Activated CD4-positive, alpha-beta T cell treated with anti-CD3 and anti-CD28 coated beads, Interleukin-2, amount 10 ng/mL, durations not matched to agents 24 days and 14 days (primary cell): ENCODE data around the gene SRC. TPM values are rescaled to one million over a fixed set of nuclear protein-coding genes. Genes with fewer than 3 reads are reported as not detected.
A peak's percentile ranks its signal among the peaks of the same experiment; 100 is the strongest.

ENCODE experiments used
- DNase-seq: peaks from one replicate; pipeline ENCODE4 v3.0.0; 2022
- H3K27ac Mint-ChIP-seq: one replicate; pipeline ENCODE4 v1.8.0; 2022; ENCODE audit warnings: mild to moderate bottlenecking, mixed read lengths
- H3K27me3 Mint-ChIP-seq: one replicate; pipeline ENCODE4 v1.8.0; 2022; ENCODE audit warnings: mixed read lengths
- H3K36me3 Mint-ChIP-seq: one replicate; pipeline ENCODE4 v1.8.0; 2022; ENCODE audit warnings: low read depth, mild to moderate bottlenecking, mixed read lengths
- H3K4me1 Mint-ChIP-seq: one replicate; pipeline ENCODE4 v1.8.0; 2021; ENCODE audit warnings: mixed read lengths
- H3K4me3 Mint-ChIP-seq: one replicate; pipeline ENCODE4 v1.8.0; 2022; ENCODE audit warnings: mild to moderate bottlenecking, moderate library complexity, mixed read lengths
- H3K9me3 Mint-ChIP-seq: one replicate; pipeline ENCODE4 v1.8.0; 2021; ENCODE audit warnings: mixed read lengths
- intact Hi-C: fragments of 100-400 bp; cut with micrococcal nuclease; formaldehyde crosslinking; loops from one replicate; pipeline ENCODE4 v1.15.1; 2023
- total RNA-seq: library from RNA; stranded (reverse); gene quantifications from 2 replicates; pipeline ENCODE4 v1.2.3, GENCODE V29; 2022

The SRC gene
- total RNA-seq, 1 donor from 2014 or later, result 5.4 TPM

DNA sequence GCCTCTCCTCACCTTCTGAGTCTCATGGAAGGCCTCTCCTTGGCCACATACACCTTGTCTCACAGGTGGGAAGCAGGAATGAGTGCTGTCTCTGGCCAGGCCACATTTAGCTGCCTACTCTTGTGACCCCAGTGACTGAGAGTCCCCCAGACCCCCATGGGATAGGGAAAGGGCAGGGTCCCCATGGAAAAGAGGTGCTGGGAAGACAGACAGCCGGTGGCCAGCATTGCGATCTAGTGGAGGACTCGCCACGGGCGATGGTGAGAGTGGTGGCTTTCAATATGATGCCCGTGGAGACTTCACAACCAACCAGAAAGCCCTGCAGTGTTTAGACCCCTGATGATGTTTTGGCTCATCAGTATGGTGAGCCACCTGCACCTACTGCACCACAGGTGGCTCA, 36.6 kb upstream of the SRC start:
- no peaks in the 10 kb centered on the region for H3K9me3 Mint-ChIP-seq
- H3K36me3 Mint-ChIP-seq, result peaks cover 30% of the 10 kb centered on the region
- intact Hi-C loops, result no loop called here
- peak overlapping the region; percentile 53 for H3K27ac Mint-ChIP-seq
- H3K4me1 Mint-ChIP-seq, result peaks cover 15% of the 10 kb centered on the region
- no peaks in the 10 kb centered on the region for H3K27me3 Mint-ChIP-seq
- no peak for DNase-seq
- no peak overlapping the region for H3K4me3 Mint-ChIP-seq

DNA sequence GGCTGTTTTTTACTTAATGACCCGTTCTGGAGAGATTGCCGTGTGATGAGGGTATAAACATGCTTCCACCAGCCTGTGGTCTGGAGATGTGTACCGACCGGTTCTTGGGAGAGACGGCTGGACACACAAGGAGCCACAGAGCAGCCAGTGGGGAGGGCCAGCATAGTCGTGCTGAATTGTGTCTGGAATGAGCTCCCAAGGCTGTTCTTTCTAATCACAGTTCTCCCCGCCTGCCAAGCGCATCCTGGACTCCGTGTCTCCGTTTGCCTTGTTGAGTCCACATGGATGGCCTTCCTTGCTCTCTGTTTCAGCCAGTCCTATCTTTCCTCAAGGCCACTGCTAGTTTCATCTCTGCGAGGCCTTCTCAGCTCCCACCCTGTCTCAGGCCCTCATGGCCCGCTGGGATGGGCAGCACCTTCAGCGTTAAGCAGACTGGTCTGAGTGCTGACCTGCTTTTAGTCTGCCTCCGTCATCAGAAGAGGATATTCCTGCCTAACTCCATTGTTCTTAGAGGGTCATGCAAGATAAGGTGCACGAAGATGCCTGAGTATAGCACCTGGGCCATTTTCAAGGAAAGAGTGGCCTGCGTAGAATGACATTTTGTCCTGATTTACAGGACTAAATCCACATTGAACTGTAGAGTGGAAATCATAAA, 35.9 kb upstream of the SRC start:
- intact Hi-C loops, result no loop called here
- H3K4me1 Mint-ChIP-seq, result peaks cover 14% of the 10 kb centered on the region
- H3K36me3 Mint-ChIP-seq, result peaks cover 24% of the 10 kb centered on the region
- no peak overlapping the region for H3K27ac Mint-ChIP-seq
- H3K27me3 Mint-ChIP-seq, result no peaks in the 10 kb centered on the region
- no peaks in the 10 kb centered on the region for H3K9me3 Mint-ChIP-seq
- no peak for DNase-seq
- H3K4me3 Mint-ChIP-seq, result no peak overlapping the region

GRCh38 chr20:37310951-37311350, 35.0 kb upstream of the SRC start:
- Mint-ChIP-seq H3K36me3 (peaks cover 27% of the 10 kb centered on the region), H3K9me3 (no peaks in the 10 kb centered on the region), H3K4me1 (peaks cover 22% of the 10 kb centered on the region), H3K27ac (no peak overlapping the region), H3K4me3 (no peak overlapping the region), H3K27me3 (no peaks in the 10 kb centered on the region)
- DNase-seq, result no peak
- intact Hi-C loops, result no loop called here

DNA sequence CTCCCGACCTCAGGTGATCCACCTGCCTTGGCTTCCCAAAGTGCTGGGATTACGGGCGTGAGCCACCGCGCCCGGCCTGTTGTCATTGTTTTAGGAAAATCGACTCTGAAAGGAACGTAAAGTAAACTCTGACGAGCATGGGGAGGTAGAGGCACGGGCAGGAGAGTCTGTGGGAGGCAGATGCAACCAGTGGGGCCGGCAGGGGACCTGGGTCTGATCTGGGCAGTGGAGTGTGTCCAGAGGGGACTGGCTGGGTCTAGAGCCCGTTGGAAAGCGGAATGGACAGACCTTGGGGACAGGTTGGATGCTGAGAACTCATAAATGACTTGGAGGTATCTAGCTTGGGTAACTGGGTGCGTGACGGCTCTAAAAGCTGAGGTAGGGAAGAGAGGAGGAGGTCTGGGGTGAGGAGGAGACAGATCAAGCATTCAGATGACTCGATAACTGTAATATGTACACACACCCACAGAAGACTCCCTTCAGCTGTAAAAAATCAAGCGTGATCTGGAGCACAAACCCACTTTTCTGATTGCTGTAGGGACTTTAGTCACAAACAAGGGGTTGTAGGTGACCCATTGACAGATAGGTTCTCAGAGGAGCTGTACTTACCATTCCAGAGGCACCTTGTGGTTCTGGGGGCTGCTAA, 34.1 kb upstream of the SRC start:
- no peak for DNase-seq
- no peak overlapping the region for H3K4me3 Mint-ChIP-seq
- H3K9me3 Mint-ChIP-seq, result no peaks in the 10 kb centered on the region
- peaks cover 30% of the 10 kb centered on the region for H3K4me1 Mint-ChIP-seq
- H3K27ac Mint-ChIP-seq, result no peak overlapping the region
- H3K36me3 Mint-ChIP-seq, result peaks cover 27% of the 10 kb centered on the region
- intact Hi-C loops, result no loop called here
- H3K27me3 Mint-ChIP-seq, result no peaks in the 10 kb centered on the region

GRCh38 chr20:37313546-37314091, 32.3 kb upstream of the SRC start:
- intact Hi-C loops, result no loop called here
- no peaks in the 10 kb centered on the region for H3K27me3 Mint-ChIP-seq
- peaks cover 29% of the 10 kb centered on the region for H3K36me3 Mint-ChIP-seq
- peaks cover 33% of the 10 kb centered on the region for H3K4me1 Mint-ChIP-seq
- no peak overlapping the region for H3K4me3 Mint-ChIP-seq
- no peak for DNase-seq
- no peaks in the 10 kb centered on the region for H3K9me3 Mint-ChIP-seq
- peak overlapping the region; percentile 72 for H3K27ac Mint-ChIP-seq

- intact Hi-C loops, result no loop called here
- peaks cover 29% of the 10 kb centered on the region for H3K36me3 Mint-ChIP-seq
- H3K27me3 Mint-ChIP-seq, result no peaks in the 10 kb centered on the region
- peak overlapping the region; percentile 72 for H3K27ac Mint-ChIP-seq
- no peak overlapping the region for H3K4me3 Mint-ChIP-seq
- no peaks in the 10 kb centered on the region for H3K9me3 Mint-ChIP-seq
- peaks cover 32% of the 10 kb centered on the region for H3K4me1 Mint-ChIP-seq
- no peak for DNase-seq
Observed at GRCh38 chr20:37314099-37314498, 31.8 kb upstream of the SRC start.

- intact Hi-C loops, result no loop called here
- Mint-ChIP-seq H3K27me3 (no peaks in the 10 kb centered on the region), H3K27ac (peak overlapping the region; percentile 35), H3K36me3 (peaks cover 33% of the 10 kb centered on the region), H3K4me1 (peaks cover 32% of the 10 kb centered on the region), H3K9me3 (no peaks in the 10 kb centered on the region), H3K4me3 (no peak overlapping the region)
- DNase-seq, result no peak
Observed at GRCh38 chr20:37314617-37315016, 31.3 kb upstream of the SRC start.

GRCh38 chr20:37315021-37315451, 30.9 kb upstream of the SRC start:
- peaks cover 32% of the 10 kb centered on the region for H3K36me3 Mint-ChIP-seq
- peaks cover 32% of the 10 kb centered on the region for H3K4me1 Mint-ChIP-seq
- H3K27me3 Mint-ChIP-seq, result no peaks in the 10 kb centered on the region
- peak overlapping the region; percentile 53 for H3K27ac Mint-ChIP-seq
- DNase-seq, result no peak
- H3K4me3 Mint-ChIP-seq, result no peak overlapping the region
- no peaks in the 10 kb centered on the region for H3K9me3 Mint-ChIP-seq
- intact Hi-C loops, result no loop called here

DNA sequence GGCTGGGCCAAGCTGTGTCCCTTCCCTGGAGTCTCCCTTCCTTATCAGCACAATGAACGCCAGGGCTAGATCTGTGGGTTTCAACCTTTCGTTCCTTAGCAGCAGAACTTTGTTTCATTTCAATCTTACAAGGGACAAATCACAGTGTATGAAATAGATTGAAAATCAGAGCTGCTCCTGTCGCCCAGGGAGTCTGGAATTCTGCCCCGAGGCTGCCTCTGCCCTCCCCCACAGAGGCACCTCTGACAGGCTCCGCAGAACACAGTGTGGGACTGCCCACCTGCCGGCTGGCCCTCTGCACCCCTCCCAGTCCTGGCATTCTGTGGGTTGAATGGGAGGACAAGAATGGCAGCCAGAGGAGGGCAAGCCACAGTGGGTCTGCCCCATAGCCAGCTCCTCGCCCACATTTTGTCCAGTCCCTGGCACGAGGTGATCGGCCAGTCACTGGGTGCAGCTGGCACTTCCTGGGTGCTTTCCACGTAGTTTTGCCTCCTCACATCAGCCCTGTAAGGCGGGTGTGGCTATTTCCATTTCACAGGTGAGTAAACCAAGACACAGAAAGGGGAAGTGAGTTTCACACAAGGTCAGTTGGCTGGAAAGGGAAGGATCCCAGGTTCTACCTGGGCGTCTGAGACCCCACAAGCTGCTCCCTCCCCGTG, 30.4 kb upstream of the SRC start:
- DNase-seq, result no peak
- Mint-ChIP-seq H3K36me3 (peaks cover 27% of the 10 kb centered on the region), H3K4me1 (peaks cover 32% of the 10 kb centered on the region), H3K4me3 (no peak overlapping the region), H3K27ac (peak overlapping the region; percentile 82), H3K27me3 (no peaks in the 10 kb centered on the region), H3K9me3 (no peaks in the 10 kb centered on the region)
- intact Hi-C loops, result no loop called here

GRCh38 chr20:37316116-37316774, 29.7 kb upstream of the SRC start:
- intact Hi-C loops, result no loop called here
- Mint-ChIP-seq H3K4me3 (peak overlapping the region; percentile 30), H3K27ac (peak overlapping the region; percentile 82), H3K9me3 (no peaks in the 10 kb centered on the region), H3K27me3 (no peaks in the 10 kb centered on the region), H3K4me1 (peaks cover 32% of the 10 kb centered on the region), H3K36me3 (peaks cover 25% of the 10 kb centered on the region)
- peak; percentile 79 for DNase-seq

- peaks cover 25% of the 10 kb centered on the region for H3K36me3 Mint-ChIP-seq
- no peak overlapping the region for H3K4me3 Mint-ChIP-seq
- H3K27ac Mint-ChIP-seq, result peak overlapping the region; percentile 82
- H3K9me3 Mint-ChIP-seq, result no peaks in the 10 kb centered on the region
- intact Hi-C loops, result no loop called here
- DNase-seq, result no peak
- H3K4me1 Mint-ChIP-seq, result peaks cover 32% of the 10 kb centered on the region
- H3K27me3 Mint-ChIP-seq, result no peaks in the 10 kb centered on the region
Observed at GRCh38 chr20:37316775-37317170, 29.2 kb upstream of the SRC start.

DNA sequence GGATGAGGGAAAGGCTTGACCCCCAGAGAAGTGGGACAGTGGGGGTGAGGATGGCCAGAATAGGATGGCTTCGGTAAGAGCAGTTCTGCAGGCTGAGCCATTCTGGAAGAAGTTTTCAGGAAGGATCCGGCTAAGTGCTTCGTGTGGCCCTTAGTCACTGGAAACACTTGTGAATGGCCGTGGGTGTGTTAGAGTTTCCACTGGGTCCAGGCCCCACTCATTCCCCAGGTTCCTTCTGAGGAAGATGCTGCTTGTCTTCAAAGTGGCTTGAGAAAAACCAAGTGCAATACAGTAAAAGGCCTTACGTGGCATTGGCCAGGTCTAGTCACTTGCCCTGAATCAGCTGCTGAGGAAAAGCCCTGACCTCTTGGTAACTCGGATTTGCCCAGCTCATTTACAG, 28.6 kb upstream of the SRC start:
- peak overlapping the region; percentile 72 for H3K27ac Mint-ChIP-seq
- intact Hi-C loops, result no loop called here
- H3K9me3 Mint-ChIP-seq, result no peaks in the 10 kb centered on the region
- no peak for DNase-seq
- H3K27me3 Mint-ChIP-seq, result no peaks in the 10 kb centered on the region
- peaks cover 29% of the 10 kb centered on the region for H3K4me1 Mint-ChIP-seq
- H3K4me3 Mint-ChIP-seq, result no peak overlapping the region
- H3K36me3 Mint-ChIP-seq, result peaks cover 22% of the 10 kb centered on the region

GRCh38 chr20:37317994-37318640, 27.8 kb upstream of the SRC start:
- Mint-ChIP-seq H3K4me3 (no peak overlapping the region), H3K36me3 (peaks cover 22% of the 10 kb centered on the region), H3K27ac (peak overlapping the region; percentile 24), H3K27me3 (no peaks in the 10 kb centered on the region), H3K9me3 (no peaks in the 10 kb centered on the region), H3K4me1 (peaks cover 27% of the 10 kb centered on the region)
- no peak for DNase-seq
- intact Hi-C loops, result no loop called here
